HG03571 (cell line): ENCODE measurements around the gene RAPGEF1.

Experiments used
- ATAC-seq: cut with Tn5 transposase; IDR thresholded peaks from one replicate; pipeline ENCODE4 v1.9.1; 2021; ENCODE audit not compliant: unreplicated experiment

The RAPGEF1 gene

GRCh38 chr9:131707733-131708157 lies 32.1 kb downstream of the RAPGEF1 start:
- ATAC-seq: no peak

- ATAC-seq: no peak
These were observed 32.8 kb downstream of the RAPGEF1 start for GRCh38 chr9:131707050-131707449.

GRCh38 chr9:131706608-131706970 lies 33.3 kb downstream of the RAPGEF1 start:
- no peak for ATAC-seq

- ATAC-seq: no peak
These were observed 34.9 kb downstream of the RAPGEF1 start for GRCh38 chr9:131704988-131705387.

- no peak for ATAC-seq
These were observed 35.5 kb downstream of the RAPGEF1 start for GRCh38 chr9:131704141-131704983.

- no peak for ATAC-seq
These were observed 36.2 kb downstream of the RAPGEF1 start for GRCh38 chr9:131703697-131704096.

GRCh38 chr9:131702911-131703310 lies 37.0 kb downstream of the RAPGEF1 start:
- no peak for ATAC-seq

GRCh38 chr9:131701789-131702337 lies 38.0 kb downstream of the RAPGEF1 start:
- ATAC-seq: no peak

- ATAC-seq: no peak
These were observed 38.5 kb downstream of the RAPGEF1 start for GRCh38 chr9:131701436-131701781.

- ATAC-seq: no peak
These were observed 39.0 kb downstream of the RAPGEF1 start for GRCh38 chr9:131700765-131701435.

GRCh38 chr9:131700076-131700475 lies 39.8 kb downstream of the RAPGEF1 start:
- ATAC-seq: no peak

GRCh38 chr9:131698618-131698985 lies 41.3 kb downstream of the RAPGEF1 start:
- ATAC-seq: no peak

GRCh38 chr9:131697908-131698617 lies 41.8 kb downstream of the RAPGEF1 start:
- ATAC-seq: no peak

- ATAC-seq: no peak
These were observed 42.8 kb downstream of the RAPGEF1 start for GRCh38 chr9:131697097-131697496.

- no peak for ATAC-seq
These were observed 43.9 kb downstream of the RAPGEF1 start for GRCh38 chr9:131695836-131696460.

- no peak for ATAC-seq
These were observed 44.5 kb downstream of the RAPGEF1 start for GRCh38 chr9:131695366-131695765.

GRCh38 chr9:131693651-131694597 lies 46.0 kb downstream of the RAPGEF1 start:
- no peak for ATAC-seq

GRCh38 chr9:131692612-131693562 lies 47.0 kb downstream of the RAPGEF1 start:
- ATAC-seq: no peak
